Activated CD4-positive, alpha-beta T cell treated with anti-CD3 and anti-CD28 coated beads, Interleukin-2, amount 50 U/mL, for 48 hours (primary cell): ENCODE results near the gene PPP4R3A.
"Not testable (repeated sequence)": the region's sequence is repeated elsewhere in the genome, so short reads cannot be mapped to it uniquely, and the experiment has no call there.

ENCODE experiments used
- DNase-seq, 2 experiments: peaks; one replicate each; pipeline ENCODE4 v3.0.0-alpha.2; 2020

PPP4R3A gene

GRCh38 chr14:91428931-91429330 is 81.2 kb downstream of the PPP4R3A start:
- not testable (repeated sequence) for DNase-seq

GRCh38 chr14:91425531-91425944 is 84.6 kb downstream of the PPP4R3A start:
- DNase-seq, result not testable (repeated sequence)

- no peak for DNase-seq
Measured at GRCh38 chr14:91424813-91425530, 85.1 kb downstream of the PPP4R3A start.

- no peak for DNase-seq
Measured at GRCh38 chr14:91420686-91421085, 89.4 kb downstream of the PPP4R3A start.

GRCh38 chr14:91419451-91419850 is 90.7 kb downstream of the PPP4R3A start:
- no peak for DNase-seq

- DNase-seq, result no peak
Measured at GRCh38 chr14:91419044-91419397, 91.1 kb downstream of the PPP4R3A start.

GRCh38 chr14:91418387-91419043 is 91.6 kb downstream of the PPP4R3A start:
- peak; percentile 88 to 91 for DNase-seq

GRCh38 chr14:91417983-91418386 is 92.1 kb downstream of the PPP4R3A start:
- DNase-seq, result peak; percentile 59 to 61

GRCh38 chr14:91417120-91417982 is 92.8 kb downstream of the PPP4R3A start, which contains the start of gene CCDC88C:
Gene CCDC88C, minus strand, starts transcription at chr14:91417820. Its CDS starts 130 bp downstream, at chr14:91417690.
- peak; percentile 75 to 77 for DNase-seq

GRCh38 chr14:91416744-91417119 is 93.4 kb downstream of the PPP4R3A start:
- DNase-seq, result no peak

- DNase-seq, result peak; percentile 65 to 74
Measured at GRCh38 chr14:91415794-91416743, 94.0 kb downstream of the PPP4R3A start.

- DNase-seq, result no peak
Measured at GRCh38 chr14:91414475-91414833, 95.7 kb downstream of the PPP4R3A start.

GRCh38 chr14:91413547-91414474 is 96.3 kb downstream of the PPP4R3A start:
- no peak for DNase-seq

- DNase-seq, result no peak
Measured at GRCh38 chr14:91412939-91413338, 97.2 kb downstream of the PPP4R3A start.

- DNase-seq, result no peak
Measured at GRCh38 chr14:91410771-91411536, 99.2 kb downstream of the PPP4R3A start.

GRCh38 chr14:91409928-91410718 is 100.0 kb downstream of the PPP4R3A start:
- no peak for DNase-seq

GRCh38 chr14:91409240-91409639 is 100.9 kb downstream of the PPP4R3A start:
- DNase-seq, result not testable (repeated sequence)
